ENCODE measurements around the gene CIAPIN1. TPM values are rescaled to one million over a fixed set of nuclear protein-coding genes. Genes with fewer than 3 reads are reported as not detected.

Gene CIAPIN1
- total RNA-seq, 1 experiment from 2014 or later: 82.8 TPM

GRCh38 chr16:57424583-57424982 lies 22.6 kb downstream of the CIAPIN1 start:
- DNase-seq: no peak
- H3K27ac ChIP-seq (ENCODE audit: insufficient read length, low read depth, low read length): no peak overlapping the region
- no CpG with 5 or more reads among the region's 3 CpGs for WGBS (ENCODE audit: extremely low coverage, insufficient read length, low lambda C conversion rate)

More at GRCh38 chr16:57424583-57424982, 22.6 kb downstream of the CIAPIN1 start:
- peaks cover 10 to 21% (median 21%) of the 10 kb centered on the region in 3 experiments; a peak in 6 of 7 replicates for H3K36me3 Mint-ChIP-seq (ENCODE audit: insufficient read depth in 1 of 3, low read depth in 3 of 3)
- Histone ChIP-seq H2BK15ac (ENCODE audit: low read depth, low read length) (no peak overlapping the region), H4K5ac (ENCODE audit: insufficient read length, low read depth, low read length) (no peak overlapping the region), H3K27me3 (ENCODE audit: insufficient read depth, low read length) (no peaks in the 10 kb centered on the region), H3K4me1 (ENCODE audit: insufficient read depth, low read length) (no peaks in the 10 kb centered on the region), H3K56ac (ENCODE audit: insufficient read length, low read depth, low read length) (no peak overlapping the region), H4K20me1 (ENCODE audit: control insufficient read depth, insufficient read depth, insufficient read length) (no peaks in the 10 kb centered on the region), H2AFZ (ENCODE audit: low read length) (no peak overlapping the region), H4K8ac (replicated peaks; ENCODE audit: insufficient read length, low read depth, low read length) (no peak overlapping the region), H2BK12ac (ENCODE audit: insufficient read length, low read depth, low read length) (no peak overlapping the region), H2AK5ac (ENCODE audit: insufficient read length, low read length) (no peak overlapping the region), H2BK20ac (ENCODE audit: low read depth, low read length, poor library complexity, severe bottlenecking) (no peak overlapping the region), H3K23me2 (ENCODE audit: insufficient read length, low read depth, low read length, poor library complexity, severe bottlenecking) (no peaks in the 10 kb centered on the region), H3K79me1 (ENCODE audit: insufficient read depth, low read depth, low read length, poor library complexity, severe bottlenecking) (no peaks in the 10 kb centered on the region), H3K18ac (ENCODE audit: insufficient read length, low read depth, low read length) (no peak overlapping the region), H3K9me3 (ENCODE audit: control insufficient read depth, low read depth, low read length) (no peaks in the 10 kb centered on the region), H3T11ph (ENCODE audit: low read length) (no peak overlapping the region), H2BK5ac (ENCODE audit: insufficient read length, low read length) (no peak overlapping the region), H3K79me2 (ENCODE audit: insufficient read depth, low read length) (no peaks in the 10 kb centered on the region), H3K14ac (ENCODE audit: insufficient read depth, low read length) (no peak overlapping the region), H3K4ac (ENCODE audit: low read depth, low read length) (no peak overlapping the region), H3K9ac (ENCODE audit: extremely low read depth, insufficient read length, low read length) (no peak overlapping the region), H4K91ac (ENCODE audit: insufficient read length, low read depth, low read length) (no peak overlapping the region), H3K4me2 (ENCODE audit: insufficient read depth, insufficient read length, low read length) (no peak overlapping the region), H3K23ac (ENCODE audit: insufficient read length, low read depth, low read length) (no peak overlapping the region), H2BK120ac (ENCODE audit: low read depth, low read length, poor library complexity, severe bottlenecking) (no peak overlapping the region)
- no peaks in the 10 kb centered on the region for H3K9me3 Mint-ChIP-seq
- no peak for TF ChIP-seq CTCF (conservative IDR thresholded peaks at IDR 0.05)
- no peak overlapping the region for H3K27ac Mint-ChIP-seq
- peaks cover 6 to 7% of the 10 kb centered on the region in 2 experiments; a peak in 3 of 4 replicates for H3K4me1 Mint-ChIP-seq
- H3K4me3 Mint-ChIP-seq: no peak overlapping the region
- H3K27me3 Mint-ChIP-seq (ENCODE audit: low read depth): no peaks in the 10 kb centered on the region

Measured in H9 (cell line).